HepG2 (cell line): ENCODE measurements around the gene MTRR. TPM values are rescaled to one million over a fixed set of nuclear protein-coding genes. Genes with fewer than 3 reads are reported as not detected.

ENCODE experiments used
- ATAC-seq: fragments of 200-7000 bp; cut with Tn5 transposase; 3 replicates; pipeline ENCODE4 v1.9.1; 2020; ENCODE audit warnings: mild to moderate bottlenecking, moderate library complexity
- BruUV-seq: library from RNA; stranded (reverse); fragments of 400-500 nt; replicated peaks from 2 replicates; lab custom pipeline; 2021; lab: Mats Ljungman, UMichigan
- CTCF ChIA-PET: fragments of 300-600 bp; formaldehyde crosslinking; extraction: SDS; loops from one replicate; lab custom pipeline; 2021; ENCODE audit warnings: low total read pairs, inconsistent platforms, low intra/inter-chr PET ratio; lab: Yijun Ruan, JAX
- POLR2A ChIA-PET: fragments of 350-600 bp; sonication (Branson Sonifier 250); formaldehyde crosslinking; loops from one replicate; lab custom pipeline; 2020; ENCODE audit warnings: antibody characterized with exemption, inconsistent platforms; lab: Yijun Ruan, JAX
- DNase-seq: peaks from one replicate; pipeline ENCODE4 v3.0.0-alpha.2; 2015; ENCODE audit warnings: low spot score
- FAIRE-seq: peaks from 3 replicates; lab custom pipeline; 2011; peaks lifted over from hg19 to GRCh38; lab: Jason Lieb, UNC
- H2AFZ ChIP-seq: one replicate; pipeline ENCODE4 v1.6.1; 2011; ENCODE audit warnings: low read length, inconsistent platforms
- H3K27ac ChIP-seq: fragments of 300-600 bp; 3 replicates; pipeline ENCODE4 v1.8.0; 2011; ENCODE audit warnings: mixed run types, mild to moderate bottlenecking, mixed read lengths, low read length, inconsistent platforms; ENCODE audit not compliant: insufficient read depth; ENCODE audit errors: extremely low read length
- H3K27me3 ChIP-seq, 2 experiments: fragments of 200-600 bp in 1 of 2; 2 replicates in 1 of 2; 3 replicates in 1 of 2; pipeline versions ENCODE4 v1.6.0 to v1.8.0; 2011; ENCODE audit warnings: low read length in 2 of 2, mild to moderate bottlenecking in 2 of 2, moderate library complexity in 2 of 2, inconsistent platforms in 1 of 2; ENCODE audit not compliant: insufficient read depth in 2 of 2, control insufficient read depth in 1 of 2
- H3K36me3 ChIP-seq, 2 experiments: fragments of 200-600 bp in 1 of 2; replicated peaks in 1 of 2; 2 replicates in 1 of 2; 3 replicates in 1 of 2; pipeline versions ENCODE4 v1.5.1 to v1.8.0; 2011; ENCODE audit warnings: low read length in 2 of 2, inconsistent platforms in 1 of 2; ENCODE audit not compliant: insufficient read depth in 2 of 2, control insufficient read depth in 1 of 2
- H3K4me1 ChIP-seq: 2 replicates; pipeline ENCODE4 v1.5.1; 2012; ENCODE audit warnings: low read length, inconsistent platforms; ENCODE audit not compliant: insufficient read depth
- H3K4me2 ChIP-seq: 2 replicates; pipeline ENCODE4 v1.6.0; 2011; ENCODE audit warnings: low read depth, low read length, inconsistent platforms
- H3K4me3 ChIP-seq, 3 experiments: fragments of 200-600 bp in 1 of 3; sonication (generic), shearing (Covaris generic) in 1 of 3; replicated peaks in 1 of 3; 2 replicates each; pipeline ENCODE4 v1.5.1; 2011 to 2016; ENCODE audit warnings: low read length in 3 of 3, inconsistent platforms in 2 of 3, low read depth in 2 of 3, mild to moderate bottlenecking in 2 of 3, control low read depth in 1 of 3, mixed read lengths in 1 of 3; ENCODE audit not compliant: insufficient read depth in 1 of 3
- H3K79me2 ChIP-seq: one replicate; pipeline ENCODE4 v1.6.1; 2011; ENCODE audit warnings: low read length, inconsistent platforms; ENCODE audit not compliant: insufficient read depth
- H3K9ac ChIP-seq: 2 replicates; pipeline ENCODE4 v1.6.0; 2011; ENCODE audit warnings: mild to moderate bottlenecking, low read depth, low read length, inconsistent platforms; ENCODE audit not compliant: insufficient read depth
- H3K9me3 ChIP-seq: 2 replicates; pipeline ENCODE4 v1.5.1; 2012; ENCODE audit warnings: mild to moderate bottlenecking, low read length
- H4K20me1 ChIP-seq: 2 replicates; pipeline ENCODE4 v1.6.0; 2011; ENCODE audit warnings: inconsistent platforms, mild to moderate bottlenecking, low read length, moderate library complexity; ENCODE audit not compliant: insufficient read depth
- GATAD2A ChIP-seq: IDR thresholded peaks from 2 replicates; pipeline ENCODE4 v1.6.1; 2016
- GPN1 ChIP-seq: sonication (generic); formaldehyde crosslinking; IDR thresholded peaks from 2 replicates; pipeline ENCODE4 v1.5.1; 2020; ENCODE audit warnings: missing genetic modification reagents, borderline replicate concordance
- HDAC6 ChIP-seq: fragments of 200-600 bp; sonication (generic); IDR thresholded peaks from 2 replicates; pipeline ENCODE4 v1.7.0; 2017; ENCODE audit warnings: mild to moderate bottlenecking, antibody characterized with exemption, low read length, low read depth
- HNF4G ChIP-seq, 2 experiments: sonication (generic) in 1 of 2; formaldehyde crosslinking in 1 of 2; IDR thresholded peaks; 2 replicates each; pipeline versions ENCODE4 v1.4.0 to v1.6.1; 2011 to 2020; ENCODE audit warnings: borderline replicate concordance in 2 of 2, low read depth in 2 of 2, mild to moderate bottlenecking in 2 of 2, low read length in 1 of 2, missing genetic modification reagents in 1 of 2, moderate library complexity in 1 of 2
- MAFF ChIP-seq: IDR thresholded peaks from 2 replicates; pipeline ENCODE4 v1.6.1; 2011; ENCODE audit warnings: low read depth, low read length, improper control_type of control experiment
- NCOA2 ChIP-seq: sonication (generic); formaldehyde crosslinking; IDR thresholded peaks from 2 replicates; pipeline ENCODE4 v1.8.0; 2022; ENCODE audit warnings: inconsistent platforms
- NRL ChIP-seq: sonication (generic); formaldehyde crosslinking; IDR thresholded peaks from 2 replicates; pipeline ENCODE4 v1.5.0; 2020; ENCODE audit warnings: missing genetic modification reagents, mild to moderate bottlenecking, moderate library complexity, borderline replicate concordance
- SMC3 ChIP-seq: IDR thresholded peaks from 2 replicates; pipeline ENCODE4 v1.6.1; 2011; ENCODE audit warnings: low read length, improper control_type of control experiment
- ZBTB49 ChIP-seq: sonication (generic); formaldehyde crosslinking; IDR thresholded peaks from 2 replicates; pipeline ENCODE4 v1.4.0; 2020; ENCODE audit warnings: missing genetic modification reagents, borderline replicate concordance
- ZFP1 ChIP-seq: IDR thresholded peaks from 2 replicates; pipeline ENCODE4 v1.6.1; 2016
- ZMAT3 ChIP-seq: sonication (generic); formaldehyde crosslinking; conservative IDR thresholded peaks from 2 replicates; pipeline ENCODE4 v1.7.0; 2021; ENCODE audit warnings: missing genetic modification reagents
- ZNF550 ChIP-seq: sonication (generic); formaldehyde crosslinking; IDR thresholded peaks from 2 replicates; pipeline ENCODE4 v1.4.0; 2020; ENCODE audit warnings: mild to moderate bottlenecking, missing genetic modification reagents, borderline replicate concordance
- ZNF724P ChIP-seq: sonication (generic); formaldehyde crosslinking; IDR thresholded peaks from 2 replicates; pipeline ENCODE4 v1.8.0; 2022; ENCODE audit warnings: missing genetic modification reagents, borderline replicate concordance
- ZNF740 ChIP-seq: sonication (generic); formaldehyde crosslinking; IDR thresholded peaks from 2 replicates; pipeline ENCODE4 v1.4.0; 2020; ENCODE audit warnings: missing genetic modification reagents
- WGBS: methylation state at CpG from one replicate; pipeline ENCODE4 v1.1.6; 2017; ENCODE audit warnings: low lambda C conversion rate; 5-methylcytosine and 5-hydroxymethylcytosine counted together
- in situ Hi-C: cut with HindIII; loops from 2 replicates; pipeline ENCODE4 v1.10.0; 2017; ENCODE audit warnings: low pct_unique_long_range_greater_than_20kb; ENCODE audit not compliant: extremely low pct_ligation_motif_present
- intact Hi-C: fragments of 100-400 bp; cut with micrococcal nuclease; formaldehyde crosslinking; loops from one replicate; pipeline ENCODE4 v1.10.0; 2022; ENCODE audit not compliant: unreplicated experiment
- polyA plus RNA-seq, 8 experiments: library from polyadenylated mRNA; depleted of rRNA in 3 of 8; stranded (reverse) in 7 of 8; unstranded in 1 of 8; fragments of >200 nt; fragmentation: Illumina TruSeq in 4 of 8; extraction: Trizol in 4 of 8; gene quantifications; 2 replicates each; pipeline versions ENCODE4 v1.2.1 to v1.2.3, GENCODE V29; 2011 to 2016; ENCODE audit warnings: low read depth in 4 of 8, missing spikeins in 1 of 8, mixed read lengths in 1 of 8; ENCODE audit not compliant: insufficient read depth in 1 of 8
- total RNA-seq, 5 experiments: library from RNA; depleted of rRNA; stranded (reverse); fragments of >200 nt; fragmentation: Illumina TruSeq; extraction: Trizol; gene quantifications; 2 replicates each; pipeline ENCODE4 v1.2.3, GENCODE V29; 2016; ENCODE audit warnings: low read depth in 1 of 5
- TF ChIP-seq, protein P1 (sequence below): IDR thresholded peaks from 2 replicates; pipeline ENCODE4 v1.6.1; 2012; ENCODE audit warnings: low read depth, low read length, improper control_type of control experiment
- TF ChIP-seq, protein P2 (sequence below): IDR thresholded peaks from 2 replicates; pipeline ENCODE4 v1.6.1; 2016; ENCODE audit warnings: low read depth, control low read depth
- TF ChIP-seq, protein P3 (sequence below): sonication (generic); formaldehyde crosslinking; IDR thresholded peaks from 2 replicates; pipeline ENCODE4 v1.4.0; 2020; ENCODE audit warnings: missing genetic modification reagents, mild to moderate bottlenecking, borderline replicate concordance

The MTRR gene
- total and polyA plus RNA-seq, 2 of the 13 experiments (the other 11 are each of a cell fraction or from before 2014, with no cell fraction given), result 39.2 to 59.2 TPM

- TF ChIP-seq, protein P1, sequence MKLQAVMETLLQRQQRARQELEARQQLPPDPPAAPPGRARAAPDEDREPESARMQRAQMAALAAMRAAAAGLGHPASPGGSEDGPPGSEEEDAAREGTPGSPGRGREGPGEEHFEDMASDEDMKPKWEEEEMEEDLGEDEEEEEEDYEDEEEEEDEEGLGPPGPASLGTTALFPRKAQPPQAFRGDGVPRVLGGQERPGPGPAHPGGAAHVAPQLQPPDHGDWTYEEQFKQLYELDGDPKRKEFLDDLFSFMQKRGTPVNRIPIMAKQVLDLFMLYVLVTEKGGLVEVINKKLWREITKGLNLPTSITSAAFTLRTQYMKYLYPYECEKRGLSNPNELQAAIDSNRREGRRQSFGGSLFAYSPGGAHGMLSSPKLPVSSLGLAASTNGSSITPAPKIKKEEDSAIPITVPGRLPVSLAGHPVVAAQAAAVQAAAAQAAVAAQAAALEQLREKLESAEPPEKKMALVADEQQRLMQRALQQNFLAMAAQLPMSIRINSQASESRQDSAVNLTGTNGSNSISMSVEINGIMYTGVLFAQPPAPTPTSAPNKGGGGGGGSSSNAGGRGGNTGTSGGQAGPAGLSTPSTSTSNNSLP, result no peak
- TF ChIP-seq ZFP1 (CRISPR knock-in tag) (no peak), ZMAT3 (CRISPR knock-in tag) (no peak)
Measured at GRCh38 chr5:7875151-7875550, 6.2 kb downstream of the MTRR start (continued).

DNA sequence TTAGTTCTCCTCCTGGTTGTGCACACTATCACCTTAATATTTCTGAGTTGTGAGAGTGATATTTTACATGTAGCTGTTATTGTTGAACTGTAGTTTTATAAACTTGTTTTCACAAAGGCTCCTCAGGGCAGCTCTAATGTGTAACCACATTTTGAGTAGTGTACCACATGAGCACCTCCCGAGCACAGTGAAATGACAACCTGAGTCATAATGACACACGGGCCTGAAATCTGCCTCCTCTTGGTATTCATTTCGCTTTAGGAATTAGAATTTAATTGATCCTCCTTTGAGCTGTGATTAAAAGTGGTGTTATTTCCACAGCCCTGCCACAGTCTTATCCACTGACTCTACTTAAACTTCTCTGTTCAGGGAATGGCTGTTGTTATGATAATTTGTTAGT lies 7.9 kb downstream of the MTRR start:
- ChIA-PET POLR2A (interaction anchor here (2.4 kb wide), 1 partner anchor 8 kb away, joined by 16 read pairs; the partner anchor contains the start of genes FASTKD3 and MTRR), CTCF (no interaction called here)
- H3K9ac ChIP-seq, result no peak overlapping the region
- H3K27ac ChIP-seq, result peak overlapping the region; percentile 32
- FAIRE-seq, result no peak
- BruUV-seq, result no TSS peak
- 90% methylated on average over 3 of the region's 3 CpGs for WGBS
- H3K36me3 ChIP-seq, result peaks cover 18 to 64% of the 10 kb centered on the region in 2 experiments
- no peak for ATAC-seq
- in situ Hi-C loops (no loop called here), intact Hi-C loops (no loop called here)
- no peaks in the 10 kb centered on the region for H3K9me3 ChIP-seq
- peaks cover 65% of the 10 kb centered on the region for H3K4me1 ChIP-seq
- H3K4me3 ChIP-seq, result no peak overlapping the region
- H3K27me3 ChIP-seq, result no peaks in the 10 kb centered on the region
- peaks cover 74% of the 10 kb centered on the region for H3K79me2 ChIP-seq
- H2AFZ ChIP-seq, result no peak overlapping the region
- no peaks in the 10 kb centered on the region; the same call in 1 of the 2 replicates for H4K20me1 ChIP-seq
- H3K4me2 ChIP-seq, result no peak overlapping the region
- DNase-seq, result no peak
- TF ChIP-seq, protein P2, sequence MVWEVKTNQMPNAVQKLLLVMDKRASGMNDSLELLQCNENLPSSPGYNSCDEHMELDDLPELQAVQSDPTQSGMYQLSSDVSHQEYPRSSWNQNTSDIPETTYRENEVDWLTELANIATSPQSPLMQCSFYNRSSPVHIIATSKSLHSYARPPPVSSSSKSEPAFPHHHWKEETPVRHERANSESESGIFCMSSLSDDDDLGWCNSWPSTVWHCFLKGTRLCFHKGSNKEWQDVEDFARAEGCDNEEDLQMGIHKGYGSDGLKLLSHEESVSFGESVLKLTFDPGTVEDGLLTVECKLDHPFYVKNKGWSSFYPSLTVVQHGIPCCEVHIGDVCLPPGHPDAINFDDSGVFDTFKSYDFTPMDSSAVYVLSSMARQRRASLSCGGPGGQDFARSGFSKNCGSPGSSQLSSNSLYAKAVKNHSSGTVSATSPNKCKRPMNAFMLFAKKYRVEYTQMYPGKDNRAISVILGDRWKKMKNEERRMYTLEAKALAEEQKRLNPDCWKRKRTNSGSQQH (CRISPR knock-in tag), result no peak
- no peak for TF ChIP-seq ZNF740 (CRISPR knock-in tag)
- no peak for TF ChIP-seq SMC3
- TF ChIP-seq GATAD2A (CRISPR knock-in tag), result no peak
- TF ChIP-seq HDAC6, result no peak
- no peak for TF ChIP-seq HNF4G (IDR thresholded peaks at IDR 0.05; ENCODE audit: borderline replicate concordance, low read depth, low read length)
- TF ChIP-seq HNF4G (CRISPR knock-in tag; IDR thresholded peaks at IDR 0.05; ENCODE audit: borderline replicate concordance, low read depth), result no peak
- TF ChIP-seq ZNF550 (CRISPR knock-in tag), result no peak
- no peak for TF ChIP-seq ZNF724P
- TF ChIP-seq NRL, result no peak
- TF ChIP-seq MAFF, result no peak
- TF ChIP-seq NCOA2 (CRISPR knock-in tag), result no peak
- no peak for TF ChIP-seq ZBTB49 (CRISPR knock-in tag)
- no peak for TF ChIP-seq GPN1 (CRISPR knock-in tag)
- TF ChIP-seq, protein P3, sequence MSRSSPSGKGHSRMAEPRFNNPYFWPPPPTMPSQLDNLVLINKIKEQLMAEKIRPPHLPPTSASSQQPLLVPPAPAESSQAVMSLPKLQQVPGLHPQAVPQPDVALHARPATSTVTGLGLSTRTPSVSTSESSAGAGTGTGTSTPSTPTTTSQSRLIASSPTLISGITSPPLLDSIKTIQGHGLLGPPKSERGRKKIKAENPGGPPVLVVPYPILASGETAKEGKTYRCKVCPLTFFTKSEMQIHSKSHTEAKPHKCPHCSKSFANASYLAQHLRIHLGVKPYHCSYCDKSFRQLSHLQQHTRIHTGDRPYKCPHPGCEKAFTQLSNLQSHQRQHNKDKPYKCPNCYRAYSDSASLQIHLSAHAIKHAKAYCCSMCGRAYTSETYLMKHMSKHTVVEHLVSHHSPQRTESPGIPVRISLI, result no peak
